GM20431 (cell line): ENCODE results near the gene KAZN.

Experiments
- in situ Hi-C: fragments of 300-500 bp; cut with MseI, MboI; formaldehyde crosslinking; loops from one replicate; pipeline ENCODE4 v1.15.0; 2020; ENCODE audit warnings: low sequenced_read_pairs; ENCODE audit not compliant: unreplicated experiment

KAZN gene

GRCh38 chr1:14756589-14757285, 158.3 kb downstream of the KAZN start:
- in situ Hi-C loops, result no loop called here

GRCh38 chr1:14757286-14757625, 158.8 kb downstream of the KAZN start:
- in situ Hi-C loops, result no loop called here

GRCh38 chr1:14759042-14759818, 160.7 kb downstream of the KAZN start:
- in situ Hi-C loops, result no loop called here

- in situ Hi-C loops, result no loop called here
Observed at GRCh38 chr1:14759843-14760242, 161.4 kb downstream of the KAZN start.

- in situ Hi-C loops, result no loop called here
Observed at GRCh38 chr1:14760780-14761179, 162.3 kb downstream of the KAZN start.

GRCh38 chr1:14761291-14762153, 163.0 kb downstream of the KAZN start:
- in situ Hi-C loops, result no loop called here

- in situ Hi-C loops, result no loop called here
Observed at GRCh38 chr1:14763977-14764376, 165.5 kb downstream of the KAZN start.

GRCh38 chr1:14765773-14766172, 167.3 kb downstream of the KAZN start:
- in situ Hi-C loops, result no loop called here

GRCh38 chr1:14767075-14767474, 168.6 kb downstream of the KAZN start:
- in situ Hi-C loops, result no loop called here

- in situ Hi-C loops, result no loop called here
Observed at GRCh38 chr1:14768582-14769304, 170.3 kb downstream of the KAZN start.

GRCh38 chr1:14769486-14770274, 171.2 kb downstream of the KAZN start:
- in situ Hi-C loops, result no loop called here

GRCh38 chr1:14773396-14774025, 175.0 kb downstream of the KAZN start:
- in situ Hi-C loops, result no loop called here

GRCh38 chr1:14774225-14774624, 175.7 kb downstream of the KAZN start:
- in situ Hi-C loops, result no loop called here

GRCh38 chr1:14774988-14775387, 176.5 kb downstream of the KAZN start:
- in situ Hi-C loops, result no loop called here

GRCh38 chr1:14775434-14775833, 176.9 kb downstream of the KAZN start:
- in situ Hi-C loops, result no loop called here

GRCh38 chr1:14777516-14778506, 179.3 kb downstream of the KAZN start:
- in situ Hi-C loops, result no loop called here

GRCh38 chr1:14778541-14778897, 180.0 kb downstream of the KAZN start:
- in situ Hi-C loops, result no loop called here
